BE2C (cell line): ENCODE data around the gene TTLL11.
"Not testable (repeated sequence)": the region's sequence is repeated elsewhere in the genome, so short reads cannot be mapped to it uniquely, and the experiment has no call there.

ENCODE experiments used
- DNase-seq: peaks from one replicate; pipeline ENCODE4 v3.0.0-alpha.2; 2020
- H3K27me3 ChIP-seq: fragments of 250-450 bp; sonication (Bioruptor Pico); 2 replicates; pipeline ENCODE4 v1.5.1; 2020; ENCODE audit warnings: mild to moderate bottlenecking
- H3K36me3 ChIP-seq: fragments of 250-450 bp; sonication (Bioruptor Pico); 2 replicates; pipeline ENCODE4 v1.5.1; 2020; ENCODE audit warnings: mild to moderate bottlenecking
- H3K4me1 ChIP-seq: fragments of 250-450 bp; sonication (Bioruptor Pico); 2 replicates; pipeline ENCODE4 v1.5.1; 2020
- H3K4me3 ChIP-seq: 2 replicates; pipeline ENCODE4 v1.5.1; 2011; ENCODE audit warnings: low read depth, low read length
- H3K9me3 ChIP-seq: fragments of 250-450 bp; sonication (Bioruptor Pico); 2 replicates; pipeline ENCODE4 v1.5.1; 2020
- TF ChIP-seq, protein P1 (sequence below): IDR thresholded peaks from 2 replicates; pipeline ENCODE4 v1.5.1; 2012; ENCODE audit warnings: mild to moderate bottlenecking, low read depth, low read length

TTLL11 gene

DNA sequence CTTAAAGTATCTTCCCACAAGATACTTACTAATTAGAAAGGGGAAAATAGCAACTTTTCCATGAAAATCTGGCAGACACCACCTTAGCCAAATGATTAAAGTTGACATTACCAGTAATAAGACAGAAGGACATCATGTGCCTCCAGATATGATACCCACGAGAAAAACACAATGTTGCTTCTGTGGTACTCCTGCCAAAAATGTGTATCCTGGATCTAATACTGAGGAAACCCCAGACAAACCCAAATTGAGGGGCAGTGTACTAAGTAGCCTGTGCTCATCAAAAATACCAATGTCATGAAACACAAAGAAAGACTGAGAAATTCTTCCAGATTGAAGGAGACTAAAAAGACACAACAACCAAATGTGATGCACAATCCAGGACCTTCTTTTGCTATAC is 85.3 kb downstream of the TTLL11 start:
- no peak for DNase-seq
- Histone ChIP-seq H3K4me3 (no peak overlapping the region), H3K36me3 (no peaks in the 10 kb centered on the region; the same call in 1 of the 2 replicates), H3K9me3 (no peaks in the 10 kb centered on the region; the same call in none of the 2 replicates), H3K27me3 (no peaks in the 10 kb centered on the region), H3K4me1 (0 out of 2 replicates have a peak, but pooled peaks cover 4% of the 10 kb centered on the region)
- TF ChIP-seq, protein P1, sequence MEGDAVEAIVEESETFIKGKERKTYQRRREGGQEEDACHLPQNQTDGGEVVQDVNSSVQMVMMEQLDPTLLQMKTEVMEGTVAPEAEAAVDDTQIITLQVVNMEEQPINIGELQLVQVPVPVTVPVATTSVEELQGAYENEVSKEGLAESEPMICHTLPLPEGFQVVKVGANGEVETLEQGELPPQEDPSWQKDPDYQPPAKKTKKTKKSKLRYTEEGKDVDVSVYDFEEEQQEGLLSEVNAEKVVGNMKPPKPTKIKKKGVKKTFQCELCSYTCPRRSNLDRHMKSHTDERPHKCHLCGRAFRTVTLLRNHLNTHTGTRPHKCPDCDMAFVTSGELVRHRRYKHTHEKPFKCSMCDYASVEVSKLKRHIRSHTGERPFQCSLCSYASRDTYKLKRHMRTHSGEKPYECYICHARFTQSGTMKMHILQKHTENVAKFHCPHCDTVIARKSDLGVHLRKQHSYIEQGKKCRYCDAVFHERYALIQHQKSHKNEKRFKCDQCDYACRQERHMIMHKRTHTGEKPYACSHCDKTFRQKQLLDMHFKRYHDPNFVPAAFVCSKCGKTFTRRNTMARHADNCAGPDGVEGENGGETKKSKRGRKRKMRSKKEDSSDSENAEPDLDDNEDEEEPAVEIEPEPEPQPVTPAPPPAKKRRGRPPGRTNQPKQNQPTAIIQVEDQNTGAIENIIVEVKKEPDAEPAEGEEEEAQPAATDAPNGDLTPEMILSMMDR, result no peak

GRCh38 chr9:122005597-122005996 is 87.5 kb downstream of the TTLL11 start:
- no peak overlapping the region for H3K4me3 ChIP-seq
- no peaks in the 10 kb centered on the region for H3K4me1 ChIP-seq
- no peaks in the 10 kb centered on the region for H3K27me3 ChIP-seq
- H3K36me3 ChIP-seq, result no peaks in the 10 kb centered on the region; the same call in 1 of the 2 replicates
- TF ChIP-seq, protein P1, result peak; percentile 71
- DNase-seq, result peak; percentile 31
- no peaks in the 10 kb centered on the region for H3K9me3 ChIP-seq

GRCh38 chr9:122004589-122004988 is 88.5 kb downstream of the TTLL11 start:
- Histone ChIP-seq H3K4me1 (no peaks in the 10 kb centered on the region), H3K27me3 (no peaks in the 10 kb centered on the region), H3K4me3 (no peak overlapping the region), H3K9me3 (no peaks in the 10 kb centered on the region), H3K36me3 (no peaks in the 10 kb centered on the region; the same call in 1 of the 2 replicates)
- no peak for DNase-seq
- TF ChIP-seq, protein P1, result no peak

- Histone ChIP-seq H3K27me3 (no peaks in the 10 kb centered on the region), H3K4me3 (no peak overlapping the region), H3K9me3 (no peaks in the 10 kb centered on the region), H3K4me1 (no peaks in the 10 kb centered on the region), H3K36me3 (no peaks in the 10 kb centered on the region; the same call in 1 of the 2 replicates)
- no peak for DNase-seq
- TF ChIP-seq, protein P1, result no peak
Observed at GRCh38 chr9:122001491-122002201, 91.5 kb downstream of the TTLL11 start.

GRCh38 chr9:122000526-122000925 is 92.6 kb downstream of the TTLL11 start:
- DNase-seq, H3K4me3 ChIP-seq, H3K4me1 ChIP-seq, H3K9me3 ChIP-seq, H3K27me3 ChIP-seq, H3K36me3 ChIP-seq: not testable (repeated sequence)

DNA sequence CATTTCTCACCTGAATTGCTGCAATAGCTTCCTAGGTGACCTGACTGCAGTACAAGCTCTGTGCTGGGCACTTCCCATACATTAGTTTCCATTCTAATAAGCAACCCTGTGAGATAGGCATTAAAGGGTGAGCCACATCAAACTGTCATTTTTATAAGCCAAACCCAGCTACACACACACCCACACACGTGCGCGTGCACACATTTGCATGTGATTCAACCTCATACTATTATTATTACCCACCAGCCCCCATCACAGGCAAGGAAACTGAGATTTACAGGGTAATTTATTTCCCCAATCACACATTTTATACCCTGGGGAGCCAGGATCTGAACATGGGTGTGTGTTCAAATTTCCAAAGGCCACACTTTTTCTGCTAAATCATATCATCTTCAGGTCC is 93.6 kb downstream of the TTLL11 start:
- no peak for DNase-seq
- Histone ChIP-seq H3K4me1 (no peaks in the 10 kb centered on the region), H3K4me3 (no peak overlapping the region), H3K36me3 (no peaks in the 10 kb centered on the region), H3K27me3 (no peaks in the 10 kb centered on the region), H3K9me3 (no peaks in the 10 kb centered on the region)
- TF ChIP-seq, protein P1, result no peak
